PFSK-1 (cell line): ENCODE results near the gene ABCC8.

Experiments
- FOXP2 ChIP-seq: optimal IDR thresholded peaks from 2 replicates; pipeline ENCODE3; 2011; ENCODE audit warnings: borderline replicate concordance, control low read depth, inconsistent platforms; ENCODE audit not compliant: insufficient read depth; ENCODE audit errors: extremely low read length, extremely low read depth
- POLR2AphosphoS5 ChIP-seq: IDR thresholded peaks from 2 replicates; pipeline ENCODE4 v1.6.1; 2012; ENCODE audit warnings: low read depth, mild to moderate bottlenecking, control low read depth, low read length, moderate library complexity
- SIN3A ChIP-seq: IDR thresholded peaks from 2 replicates; pipeline ENCODE4 v1.6.1; 2012; ENCODE audit warnings: mild to moderate bottlenecking, low read length, moderate library complexity, borderline replicate concordance; ENCODE audit not compliant: insufficient read depth
- TAF1 ChIP-seq: IDR thresholded peaks from 2 replicates; pipeline ENCODE4 v1.6.1; 2012; ENCODE audit warnings: low read length, control low read depth, borderline replicate concordance; ENCODE audit not compliant: insufficient read depth
- TF ChIP-seq, protein P1 (sequence below), 2 experiments: IDR thresholded peaks; 2 replicates each; pipeline versions ENCODE4 v1.6.1 to v1.8.0; 2011 to 2012; ENCODE audit warnings: low read depth in 2 of 2, low read length in 2 of 2, control low read depth in 1 of 2, inconsistent platforms in 1 of 2, mild to moderate bottlenecking in 1 of 2, moderate library complexity in 1 of 2; ENCODE audit not compliant: insufficient read depth in 1 of 2

Gene ABCC8

DNA sequence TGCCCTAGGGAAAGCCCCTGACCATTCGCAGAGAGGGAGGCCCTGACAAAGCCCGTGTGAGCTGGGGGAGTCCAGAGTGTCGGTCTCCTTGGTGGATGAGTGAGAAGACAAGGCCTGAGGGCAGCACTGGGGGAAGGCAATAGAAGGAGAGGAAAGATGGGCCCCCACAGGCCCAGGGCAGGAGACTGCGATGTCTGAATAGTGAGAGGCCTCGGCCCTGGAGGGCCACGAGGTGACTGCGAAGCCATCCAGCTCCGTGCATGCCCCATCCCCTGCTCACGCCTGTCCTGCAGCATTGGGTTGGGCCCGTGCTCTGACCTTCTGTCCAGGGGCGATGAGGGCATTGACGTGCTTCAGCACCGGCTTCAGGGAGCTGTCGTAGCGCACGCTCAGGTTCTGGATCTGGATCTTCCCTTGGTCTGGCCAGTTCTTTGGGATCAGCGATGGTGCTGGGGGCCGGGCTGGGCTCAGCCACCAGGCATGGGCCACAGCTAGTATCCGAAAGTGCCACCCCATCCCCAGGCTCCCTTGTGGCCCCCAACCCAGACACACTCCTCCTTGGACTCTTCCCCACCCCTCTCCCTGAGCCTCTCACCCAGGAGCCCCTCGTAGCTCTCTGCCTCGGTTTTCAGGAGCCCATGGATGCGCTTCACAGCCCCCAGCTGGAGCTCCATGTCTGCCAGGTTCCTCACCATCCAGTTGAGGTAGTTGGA lies 79.9 kb downstream of the ABCC8 start:
- no peak for TF ChIP-seq TAF1
- no peak for TF ChIP-seq POLR2AphosphoS5
- TF ChIP-seq SIN3A: no peak
- no peak for TF ChIP-seq FOXP2
- TF ChIP-seq, protein P1, sequence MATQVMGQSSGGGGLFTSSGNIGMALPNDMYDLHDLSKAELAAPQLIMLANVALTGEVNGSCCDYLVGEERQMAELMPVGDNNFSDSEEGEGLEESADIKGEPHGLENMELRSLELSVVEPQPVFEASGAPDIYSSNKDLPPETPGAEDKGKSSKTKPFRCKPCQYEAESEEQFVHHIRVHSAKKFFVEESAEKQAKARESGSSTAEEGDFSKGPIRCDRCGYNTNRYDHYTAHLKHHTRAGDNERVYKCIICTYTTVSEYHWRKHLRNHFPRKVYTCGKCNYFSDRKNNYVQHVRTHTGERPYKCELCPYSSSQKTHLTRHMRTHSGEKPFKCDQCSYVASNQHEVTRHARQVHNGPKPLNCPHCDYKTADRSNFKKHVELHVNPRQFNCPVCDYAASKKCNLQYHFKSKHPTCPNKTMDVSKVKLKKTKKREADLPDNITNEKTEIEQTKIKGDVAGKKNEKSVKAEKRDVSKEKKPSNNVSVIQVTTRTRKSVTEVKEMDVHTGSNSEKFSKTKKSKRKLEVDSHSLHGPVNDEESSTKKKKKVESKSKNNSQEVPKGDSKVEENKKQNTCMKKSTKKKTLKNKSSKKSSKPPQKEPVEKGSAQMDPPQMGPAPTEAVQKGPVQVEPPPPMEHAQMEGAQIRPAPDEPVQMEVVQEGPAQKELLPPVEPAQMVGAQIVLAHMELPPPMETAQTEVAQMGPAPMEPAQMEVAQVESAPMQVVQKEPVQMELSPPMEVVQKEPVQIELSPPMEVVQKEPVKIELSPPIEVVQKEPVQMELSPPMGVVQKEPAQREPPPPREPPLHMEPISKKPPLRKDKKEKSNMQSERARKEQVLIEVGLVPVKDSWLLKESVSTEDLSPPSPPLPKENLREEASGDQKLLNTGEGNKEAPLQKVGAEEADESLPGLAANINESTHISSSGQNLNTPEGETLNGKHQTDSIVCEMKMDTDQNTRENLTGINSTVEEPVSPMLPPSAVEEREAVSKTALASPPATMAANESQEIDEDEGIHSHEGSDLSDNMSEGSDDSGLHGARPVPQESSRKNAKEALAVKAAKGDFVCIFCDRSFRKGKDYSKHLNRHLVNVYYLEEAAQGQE (IDR thresholded peaks at IDR 0.05; ENCODE audit: insufficient read depth in 1 of 2, low read depth in 2 of 2, low read length in 2 of 2): no peak

- TF ChIP-seq FOXP2: no peak
- TF ChIP-seq, protein P1 (IDR thresholded peaks at IDR 0.05; ENCODE audit: insufficient read depth in 1 of 2, low read depth in 2 of 2, low read length in 2 of 2): no peak
These were observed 80.7 kb downstream of the ABCC8 start for GRCh38 chr11:17395978-17396377.

GRCh38 chr11:17395554-17395961 lies 81.1 kb downstream of the ABCC8 start:
- TF ChIP-seq POLR2AphosphoS5: no peak
- TF ChIP-seq FOXP2: no peak
- TF ChIP-seq SIN3A: no peak
- TF ChIP-seq, protein P1 (IDR thresholded peaks at IDR 0.05; ENCODE audit: insufficient read depth in 1 of 2, low read depth in 2 of 2, low read length in 2 of 2): no peak
- no peak for TF ChIP-seq TAF1

DNA sequence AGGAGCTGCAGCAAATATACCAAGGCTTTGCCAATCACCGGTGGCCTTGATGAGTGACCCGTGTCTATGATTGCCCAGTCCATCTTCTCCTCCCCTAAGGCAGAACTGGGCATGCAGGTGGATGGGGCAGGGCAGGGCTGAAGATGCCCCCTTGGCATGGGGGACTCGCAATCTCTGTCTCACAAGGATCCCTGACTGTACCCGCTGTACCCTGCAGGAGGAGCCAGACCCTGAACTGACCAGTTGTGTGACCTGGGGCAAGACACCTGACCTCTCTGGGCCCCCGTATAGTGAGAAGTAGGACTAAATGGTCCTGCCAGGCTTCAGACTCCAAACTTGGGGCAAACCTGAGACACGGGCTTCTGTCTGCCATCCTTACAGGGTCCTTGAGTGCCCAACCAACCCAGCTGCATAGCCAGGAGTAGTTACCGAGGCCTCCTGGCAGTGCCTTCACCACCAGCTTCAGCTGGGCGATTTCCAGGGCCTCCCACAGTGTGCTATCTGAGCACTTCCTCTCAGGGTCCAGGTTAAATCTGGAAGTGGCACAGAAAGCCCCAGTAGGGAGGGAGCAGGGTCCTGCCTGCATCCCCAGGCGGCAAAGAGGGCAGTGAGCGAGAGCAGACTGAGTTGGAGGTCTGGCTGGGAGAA lies 81.8 kb downstream of the ABCC8 start:
- TF ChIP-seq FOXP2 (no peak), POLR2AphosphoS5 (no peak), SIN3A (no peak), TAF1 (no peak)
- TF ChIP-seq, protein P1 (IDR thresholded peaks at IDR 0.05; ENCODE audit: insufficient read depth in 1 of 2, low read depth in 2 of 2, low read length in 2 of 2): no peak
